Measurements from ENCODE around the gene THAP9.
"Not testable (repeated sequence)": the region's sequence is repeated elsewhere in the genome, so short reads cannot be mapped to it uniquely, and the experiment has no call there.

THAP9 gene

DNA sequence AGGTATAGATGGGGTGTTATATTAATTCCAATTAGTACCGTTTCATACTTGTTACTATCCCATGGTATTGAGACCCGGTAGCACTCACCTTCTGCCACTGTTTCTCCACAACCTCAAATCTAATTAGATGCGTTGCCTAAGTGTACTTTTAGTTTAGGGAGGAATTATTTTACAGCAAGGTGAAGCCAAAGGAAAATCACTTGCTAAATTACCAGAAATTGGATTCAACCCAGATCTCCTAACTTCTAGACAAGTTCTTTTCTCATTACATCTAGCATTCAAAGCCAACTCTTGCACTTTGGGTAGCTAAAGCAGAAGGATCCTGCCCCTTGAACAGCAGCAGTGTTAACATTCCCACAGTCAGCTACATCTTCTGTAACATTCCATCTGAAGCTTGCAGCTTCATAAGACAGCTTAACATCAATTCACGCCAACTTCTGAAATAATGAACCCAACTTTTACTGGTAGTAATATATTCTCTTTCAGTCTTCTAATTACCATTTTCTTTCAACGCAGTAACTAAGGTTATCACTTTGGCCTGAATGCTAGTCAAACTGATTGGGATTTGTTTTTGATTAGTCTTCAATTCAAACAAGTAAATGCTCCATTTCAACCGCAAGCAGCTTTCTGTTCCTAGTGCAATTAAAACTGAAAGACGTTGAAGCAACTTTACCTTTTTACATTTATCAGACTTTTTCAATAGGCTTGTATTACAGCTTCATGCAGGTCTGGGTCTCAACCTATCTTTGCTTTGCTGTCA lies 8.6 kb upstream of the THAP9 start:
- DNase-seq (ENCODE audit: extremely low spot score, insufficient read length, low read depth), result no peak
- peak; percentile 76 for FAIRE-seq

- FAIRE-seq, result no peak
These were observed 8.1 kb upstream of the THAP9 start for GRCh38 chr4:82892467-82892802.

DNA sequence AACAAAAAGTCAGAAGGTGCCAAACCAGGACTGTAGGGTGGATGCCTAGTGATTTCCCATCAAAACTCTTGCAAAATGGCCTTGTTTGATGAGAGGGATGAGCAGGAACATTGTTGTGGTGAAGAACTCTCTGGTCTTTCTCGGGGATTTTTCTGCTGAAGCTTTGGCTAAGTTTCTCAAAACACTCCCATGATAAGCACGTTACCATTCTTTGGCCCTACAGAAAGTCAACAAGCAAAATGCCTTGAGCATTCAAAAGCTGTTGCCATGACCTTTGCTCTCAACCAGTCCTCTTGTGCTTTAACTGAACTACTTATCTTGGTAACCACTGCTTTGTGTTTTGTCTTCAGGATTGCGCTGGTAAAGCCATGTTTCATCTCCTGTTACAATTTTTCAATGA lies 6.6 kb upstream of the THAP9 start:
- DNase-seq (ENCODE audit: extremely low spot score, insufficient read length, low read depth) (no peak), FAIRE-seq (no peak)

More at GRCh38 chr4:82892467-82892802, 8.1 kb upstream of the THAP9 start:
- no peak for DNase-seq (ENCODE audit: extremely low spot score, insufficient read length, low read depth)

- DNase-seq (ENCODE audit: extremely low spot score, insufficient read length, low read depth) (no peak), FAIRE-seq (no peak)
These were observed 3.8 kb upstream of the THAP9 start for GRCh38 chr4:82896755-82897154.

DNA sequence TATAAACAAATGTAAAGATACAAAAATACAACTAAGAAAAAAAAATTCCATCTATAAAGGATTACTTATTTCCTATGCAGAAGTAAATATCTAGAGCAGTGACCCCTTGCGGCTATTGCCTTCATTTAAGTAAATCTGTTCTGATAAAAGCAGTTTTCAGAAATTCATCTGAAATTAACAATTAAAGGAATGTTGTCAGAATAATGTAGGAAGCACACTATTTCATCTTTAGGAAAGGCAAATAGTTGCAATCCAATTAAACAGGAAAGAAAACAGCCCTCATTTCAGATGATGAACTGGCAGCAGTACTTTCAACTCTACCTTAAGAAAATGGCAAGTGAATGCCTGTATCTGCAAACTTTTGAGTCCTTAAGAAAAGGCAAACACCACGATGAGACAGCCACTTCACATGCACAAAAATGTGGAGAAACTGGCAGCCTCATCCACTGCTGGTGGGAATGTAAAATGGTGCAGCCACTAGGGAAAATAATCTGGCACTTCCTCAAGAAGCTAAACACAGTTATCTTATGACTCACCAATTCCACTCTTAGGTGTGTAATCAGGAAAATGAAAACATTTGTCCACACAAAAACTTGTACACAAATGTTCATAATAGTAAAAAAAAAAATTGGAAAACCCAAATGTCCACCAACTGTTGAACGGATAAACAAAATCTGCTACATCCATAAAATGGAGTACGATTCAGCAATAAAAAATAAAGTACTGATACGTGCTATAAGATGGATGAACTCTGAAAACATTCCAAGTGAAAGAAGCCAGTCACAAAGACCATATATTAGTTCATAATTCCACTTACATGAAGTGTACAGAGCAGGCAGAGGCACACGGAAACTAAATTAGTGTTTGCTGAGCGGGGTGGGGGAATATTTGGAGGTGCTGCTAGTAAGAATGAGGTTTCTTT lies 2.0 kb upstream of the THAP9 start:
- DNase-seq (ENCODE audit: extremely low spot score, insufficient read length, low read depth) (no peak), FAIRE-seq (peak; percentile 66)

DNA sequence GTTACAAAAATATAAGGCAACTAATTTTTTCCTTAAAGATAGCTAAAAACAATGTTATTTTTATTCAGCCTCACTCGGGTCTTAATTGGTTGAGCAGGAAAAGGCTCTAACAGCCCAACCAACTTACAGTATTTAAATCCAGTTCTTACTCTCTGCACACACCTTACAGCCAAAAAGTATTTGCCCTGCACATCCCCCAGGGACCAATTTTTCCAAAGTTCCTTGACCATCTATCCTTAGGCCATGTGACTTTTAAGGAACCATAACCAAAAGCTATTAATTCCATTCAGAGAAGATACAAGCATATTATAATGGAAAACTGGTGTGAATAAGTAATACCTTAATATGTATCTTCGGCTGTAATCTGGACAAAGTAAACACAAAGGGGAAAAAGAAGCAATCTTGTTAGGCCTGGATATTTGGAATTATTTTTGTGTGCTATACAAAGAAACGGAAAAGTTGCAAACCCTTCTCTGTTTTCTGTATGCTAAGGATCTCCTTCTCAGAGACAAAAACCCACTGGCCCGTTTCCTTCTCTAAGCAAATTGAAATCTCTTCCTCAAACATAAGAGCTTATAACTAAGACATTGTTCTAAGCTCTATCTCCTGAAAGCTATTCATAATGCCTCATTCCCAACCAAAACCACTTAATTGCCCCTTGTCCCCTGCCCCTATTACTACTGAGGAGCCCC lies 1.0 kb upstream of the THAP9 start:
- DNase-seq (ENCODE audit: extremely low spot score, insufficient read length, low read depth) (no peak), FAIRE-seq (peak; percentile 12)

DNA sequence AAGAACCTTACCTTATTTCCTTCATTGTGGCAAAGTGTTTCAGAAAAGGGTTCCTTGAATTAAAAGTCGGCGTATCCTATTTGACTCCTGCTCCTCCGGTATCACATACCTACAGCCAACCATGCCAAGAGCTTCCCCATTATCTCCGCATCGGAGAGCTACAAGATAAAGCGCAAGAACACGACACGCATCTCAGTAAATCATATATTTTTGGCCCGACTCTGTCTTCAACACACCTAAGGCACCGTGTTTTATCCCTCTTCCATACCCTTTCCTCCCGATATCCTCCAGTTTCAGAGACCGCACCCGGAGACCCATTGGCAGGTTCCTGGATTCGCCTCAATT lies 497 bp upstream of the THAP9 start:
- FAIRE-seq (peak; percentile 64), DNase-seq (ENCODE audit: extremely low spot score, insufficient read length, low read depth) (no peak)

DNA sequence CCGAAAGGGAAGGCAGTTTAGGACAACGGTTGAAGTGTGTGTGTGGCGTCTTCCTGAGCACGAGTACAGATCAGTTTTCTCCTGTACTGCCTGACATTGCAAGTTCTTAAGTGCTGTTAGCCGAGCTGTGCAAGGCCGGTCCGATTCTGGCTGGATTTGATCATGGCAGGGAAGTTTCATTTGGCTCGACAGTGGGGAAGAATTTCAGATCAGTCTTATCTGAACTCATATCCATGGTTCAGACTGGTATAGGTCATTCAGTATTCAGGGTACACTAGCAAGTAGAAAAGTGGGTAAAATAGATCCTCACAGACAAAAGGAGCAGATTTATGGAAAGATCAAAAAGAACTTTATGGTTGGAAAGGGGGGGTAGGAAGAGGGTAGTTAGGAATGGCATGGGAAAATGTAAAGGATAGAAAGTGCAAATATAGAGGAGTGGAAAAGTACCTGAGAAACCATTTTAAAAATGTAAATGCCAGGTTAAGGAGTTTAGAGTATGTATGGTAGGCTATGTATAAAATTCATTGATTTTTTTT lies 716 bp downstream of the THAP9 start:
- DNase-seq (ENCODE audit: extremely low spot score, insufficient read length, low read depth) (no peak), FAIRE-seq (no peak)

DNA sequence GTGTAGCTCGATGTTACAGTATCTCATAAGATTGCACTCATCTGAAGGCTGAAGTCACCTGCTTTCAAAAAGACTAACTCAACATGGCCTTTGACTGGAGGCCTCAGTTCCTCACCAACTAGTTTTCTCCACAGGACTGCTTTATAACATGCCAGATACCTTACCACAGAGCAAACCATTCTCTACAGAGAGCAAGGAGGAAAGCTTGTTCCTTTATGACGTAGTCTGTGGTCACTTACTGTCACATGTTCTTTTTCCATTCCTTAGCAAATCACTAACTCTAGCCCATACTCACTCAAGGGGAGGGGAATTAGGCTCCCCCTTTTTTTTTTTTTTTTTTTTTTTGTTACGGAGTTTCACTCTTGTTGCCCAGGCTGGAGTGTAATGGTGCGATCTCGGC lies 3.2 kb downstream of the THAP9 start:
- DNase-seq (ENCODE audit: extremely low spot score, insufficient read length, low read depth) (no peak), FAIRE-seq (peak; percentile 62)

DNA sequence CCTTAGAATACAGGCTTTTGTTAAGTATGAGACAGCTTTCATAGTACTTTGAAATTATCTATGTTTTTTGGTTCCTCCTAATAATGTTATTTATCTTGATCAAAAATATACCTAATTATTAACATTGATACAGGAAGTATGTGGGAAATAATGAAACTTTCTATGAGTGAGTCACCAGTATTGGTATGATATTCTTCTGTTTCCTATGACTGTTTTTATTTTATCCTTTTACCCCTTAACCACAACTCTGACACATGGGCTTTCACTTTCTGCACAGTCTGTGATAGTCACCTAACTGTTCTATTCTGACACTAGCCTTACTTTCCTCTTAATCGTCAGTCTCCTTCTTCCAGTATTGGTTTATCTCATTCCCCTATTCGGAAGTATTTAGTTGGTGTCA lies 4.7 kb downstream of the THAP9 start:
- FAIRE-seq (peak; percentile 94), DNase-seq (ENCODE audit: extremely low spot score, insufficient read length, low read depth) (peak; percentile 40)

DNA sequence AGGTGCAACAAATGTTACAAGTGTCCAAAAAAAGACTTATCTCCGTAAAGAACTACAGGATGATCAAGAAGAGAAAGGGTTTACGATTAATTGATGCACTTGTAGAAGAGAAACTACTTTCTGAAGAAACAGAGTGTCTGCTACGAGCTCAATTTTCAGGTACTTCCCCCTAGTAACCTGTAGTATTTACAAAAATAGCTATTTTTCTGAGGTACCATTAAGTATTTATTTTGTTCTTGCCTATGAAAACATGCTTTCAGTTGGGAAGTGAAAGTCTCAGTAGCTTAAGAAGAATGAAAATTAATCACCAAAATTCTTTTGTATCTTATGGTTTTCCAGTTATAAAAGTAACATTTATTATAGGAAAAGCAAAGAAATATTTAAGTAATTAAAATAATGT lies 5.9 kb downstream of the THAP9 start:
- DNase-seq (ENCODE audit: extremely low spot score, insufficient read length, low read depth) (no peak), FAIRE-seq (peak; percentile 80)

GRCh38 chr4:82909326-82909725 lies 8.8 kb downstream of the THAP9 start:
- DNase-seq (ENCODE audit: extremely low spot score, insufficient read length, low read depth) (no peak), FAIRE-seq (no peak)

DNA sequence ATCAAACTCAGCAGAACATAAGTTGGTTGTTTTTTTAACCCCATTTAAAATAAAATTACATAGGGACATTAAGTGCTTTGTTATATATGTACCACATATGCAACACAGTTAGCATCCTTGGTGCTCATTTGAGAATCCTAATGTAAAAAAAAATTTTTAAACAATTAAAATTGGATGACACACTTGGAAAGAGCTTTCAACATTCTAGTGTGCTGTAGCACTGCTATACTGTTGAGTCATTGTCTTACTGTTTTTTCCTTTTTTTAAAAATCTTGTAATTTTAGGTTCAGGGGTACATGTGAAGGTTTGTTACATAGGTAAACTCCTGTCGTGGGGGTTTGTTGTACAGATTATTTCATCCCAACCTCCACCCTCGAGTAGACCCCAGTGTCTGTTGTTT lies 12.8 kb downstream of the THAP9 start:
- FAIRE-seq (no peak), DNase-seq (ENCODE audit: extremely low spot score, insufficient read length, low read depth) (no peak)

DNA sequence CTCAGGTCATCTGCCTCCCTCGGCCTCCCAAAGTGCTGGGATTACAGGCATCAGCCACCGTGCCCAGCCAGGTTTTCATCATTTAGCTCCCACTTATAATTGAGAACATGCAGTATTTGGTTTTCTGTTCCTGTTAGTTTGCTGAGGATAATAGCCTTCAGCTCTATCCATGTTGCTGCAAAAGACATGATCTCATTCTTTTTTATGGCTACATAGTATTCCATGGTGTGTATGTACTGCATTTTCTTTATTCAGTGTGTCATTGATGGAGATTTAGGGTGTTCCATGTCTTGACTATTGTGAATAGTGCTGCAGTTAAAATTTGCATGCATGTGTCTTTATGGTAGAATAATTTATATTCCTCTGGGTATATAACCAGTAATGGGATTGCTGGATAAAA lies 13.4 kb downstream of the THAP9 start:
- not testable (repeated sequence) for FAIRE-seq; DNase-seq (ENCODE audit: extremely low spot score, insufficient read length, low read depth)

DNA sequence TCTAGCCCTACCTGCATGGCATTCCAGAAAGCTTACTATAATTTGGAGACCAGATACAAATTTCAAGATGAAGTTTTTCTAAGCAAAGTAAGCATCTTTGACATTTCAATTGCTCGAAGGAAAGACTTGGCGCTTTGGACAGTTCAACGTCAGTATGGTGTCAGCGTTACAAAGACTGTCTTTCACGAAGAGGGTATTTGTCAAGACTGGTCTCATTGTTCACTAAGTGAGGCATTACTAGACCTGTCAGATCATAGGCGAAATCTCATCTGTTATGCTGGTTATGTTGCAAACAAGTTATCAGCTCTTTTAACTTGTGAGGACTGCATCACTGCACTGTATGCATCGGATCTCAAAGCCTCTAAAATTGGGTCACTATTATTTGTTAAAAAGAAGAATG lies 17.6 kb downstream of the THAP9 start:
- DNase-seq (ENCODE audit: extremely low spot score, insufficient read length, low read depth), result no peak
- no peak for FAIRE-seq

DNA sequence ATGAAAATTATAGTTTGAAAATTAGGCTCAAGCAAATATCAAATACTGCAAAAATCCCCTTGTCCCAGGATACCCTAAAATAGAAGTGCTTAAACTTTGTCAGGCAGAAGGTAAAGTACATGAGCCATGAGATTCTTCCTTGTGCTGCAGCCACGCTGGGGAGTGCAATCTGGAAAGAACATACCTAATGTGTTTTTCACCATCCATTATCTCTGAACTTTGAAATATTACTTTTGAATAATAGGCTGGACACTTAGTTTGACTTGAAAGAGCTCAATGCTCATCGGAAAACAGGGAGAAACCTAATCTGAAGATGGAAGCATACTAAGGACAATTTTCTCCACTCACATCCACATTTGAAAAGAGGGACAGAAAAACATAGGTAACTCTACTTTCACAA lies 18.9 kb downstream of the THAP9 start:
- DNase-seq (ENCODE audit: extremely low spot score, insufficient read length, low read depth) (no peak), FAIRE-seq (no peak)

- FAIRE-seq (no peak), DNase-seq (ENCODE audit: extremely low spot score, insufficient read length, low read depth) (no peak)
These were observed 21.3 kb downstream of the THAP9 start for GRCh38 chr4:82921795-82922194.

DNA sequence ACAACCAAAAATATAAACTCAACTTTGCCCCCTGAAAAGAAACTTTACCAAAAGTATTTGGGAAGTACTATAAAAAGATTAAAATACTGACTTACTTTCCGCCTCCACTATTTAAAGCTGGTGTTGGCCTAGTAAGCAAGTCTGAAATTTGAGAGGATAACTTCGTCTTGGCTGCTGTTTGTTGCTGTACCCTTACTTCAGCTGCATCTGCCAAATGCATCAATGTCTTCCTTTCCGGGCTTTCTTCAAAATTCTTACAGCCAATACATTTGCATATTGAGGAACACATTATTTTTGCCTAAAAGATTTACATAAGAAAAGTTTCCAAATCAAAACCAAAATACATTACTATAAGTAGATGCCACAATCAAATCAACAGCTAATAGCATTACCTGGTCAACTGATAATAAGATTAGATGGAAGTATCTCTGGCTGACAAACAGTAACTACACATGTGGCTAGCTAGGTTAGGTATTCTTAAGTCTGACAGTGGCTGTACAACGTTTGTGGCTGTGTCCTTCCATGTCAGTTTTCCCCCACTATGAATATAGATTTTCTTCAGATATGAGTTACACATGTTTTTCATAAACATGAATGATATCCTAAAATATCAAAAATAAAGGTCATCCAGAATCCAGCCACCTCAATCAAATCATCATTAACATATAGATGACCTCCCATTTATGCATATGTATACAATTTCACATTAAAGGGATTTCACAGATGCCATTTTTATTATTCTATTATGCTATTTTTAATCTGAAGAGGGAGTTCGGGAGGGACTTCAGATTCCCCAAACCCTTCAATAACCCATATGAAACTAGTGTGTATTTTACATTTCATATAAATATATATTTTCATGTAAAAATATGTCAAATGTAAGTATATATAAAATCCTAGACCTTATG lies 30.6 kb downstream of the THAP9 start:
- no peak for DNase-seq (ENCODE audit: extremely low spot score, insufficient read length, low read depth)
- no peak for FAIRE-seq

- FAIRE-seq, result no peak
- no peak for DNase-seq (ENCODE audit: extremely low spot score, insufficient read length, low read depth)
These were observed 33.9 kb downstream of the THAP9 start for GRCh38 chr4:82934441-82934840.

DNA sequence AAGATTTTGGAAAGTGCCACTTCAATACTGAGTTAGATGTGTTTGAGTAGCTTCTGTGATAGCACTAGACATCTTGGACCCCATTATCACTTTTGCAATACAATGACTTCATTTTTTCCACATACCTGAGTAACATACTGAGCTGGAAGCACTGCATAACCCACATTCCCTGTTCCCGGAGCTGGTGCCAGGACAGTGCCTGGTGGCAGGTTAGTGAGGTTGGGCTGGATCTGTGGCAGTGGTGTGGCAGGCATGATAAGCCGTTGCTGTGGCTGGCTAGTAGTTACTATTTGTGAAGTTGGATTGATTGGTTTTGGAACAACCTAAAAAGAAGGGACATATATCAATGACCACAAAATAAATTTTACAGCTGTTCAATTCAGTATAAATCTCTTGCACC lies 38.9 kb downstream of the THAP9 start:
- no peak for FAIRE-seq
- no peak for DNase-seq (ENCODE audit: extremely low spot score, insufficient read length, low read depth)
